Astrocyte of the spinal cord (primary cell): ENCODE measurements around the gene PCF11.

ENCODE experiments used
- DNase-seq: peaks from one replicate; pipeline ENCODE4 v3.0.0; 2011; ENCODE audit warnings: low read depth, low spot score
- H3K4me3 ChIP-seq: 2 replicates; pipeline ENCODE4 v1.5.1; 2011; ENCODE audit warnings: low read depth, mild to moderate bottlenecking, low read length, moderate library complexity
- CTCF ChIP-seq: IDR thresholded peaks from 2 replicates; pipeline ENCODE4 v1.5.1; 2012; ENCODE audit warnings: low read depth, mild to moderate bottlenecking, low read length, inconsistent platforms
- in situ Hi-C: cut with HindIII; loops from 2 replicates; pipeline ENCODE4 v1.10.0; 2017; ENCODE audit warnings: low sequenced_read_pairs

The PCF11 gene

GRCh38 chr11:83193315-83194280, 36.7 kb downstream of the PCF11 start, which contains the start of gene ANKRD42:
TSS of gene ANKRD42 (plus strand) at chr11:83193712. CDS start at chr11:83194671, 959 bp downstream.
- in situ Hi-C loops = no loop called here
- TF ChIP-seq CTCF = no peak
- peak within 1 kb of the TSS; percentile 69 for H3K4me3 ChIP-seq
- peak; percentile 94 for DNase-seq

GRCh38 chr11:83194281-83195142, 37.6 kb downstream of the PCF11 start:
- DNase-seq = peak; percentile 64
- in situ Hi-C loops = no loop called here
- peak overlapping the region; percentile 69 for H3K4me3 ChIP-seq
- TF ChIP-seq CTCF = no peak

- in situ Hi-C loops = no loop called here
- TF ChIP-seq CTCF = peak; percentile 2
- no peak for DNase-seq
- peak overlapping the region; percentile 69 for H3K4me3 ChIP-seq
These were observed 38.2 kb downstream of the PCF11 start for GRCh38 chr11:83195143-83195466.

- H3K4me3 ChIP-seq = no peak overlapping the region
- no peak for DNase-seq
- in situ Hi-C loops = no loop called here
- no peak for TF ChIP-seq CTCF
These were observed 38.7 kb downstream of the PCF11 start for GRCh38 chr11:83195649-83196048.

GRCh38 chr11:83200035-83200434, 43.1 kb downstream of the PCF11 start:
- no peak for DNase-seq
- TF ChIP-seq CTCF = no peak
- no peak overlapping the region for H3K4me3 ChIP-seq
- in situ Hi-C loops = no loop called here

GRCh38 chr11:83205608-83206185, 48.8 kb downstream of the PCF11 start:
- in situ Hi-C loops = no loop called here
- DNase-seq = no peak
- no peak overlapping the region for H3K4me3 ChIP-seq
- TF ChIP-seq CTCF = no peak
